Activated CD4-positive, alpha-beta T cell treated with anti-CD3 and anti-CD28 coated beads for 4 hours (primary cell): ENCODE data around the gene POLR2J.
A peak's percentile ranks its signal among the peaks of the same experiment; 100 is the strongest.
"Not testable (repeated sequence)": the region's sequence is repeated elsewhere in the genome, so short reads cannot be mapped to it uniquely, and the experiment has no call there.

Experiments
- DNase-seq, 2 donors: peaks; one replicate each; pipeline ENCODE4 v3.0.0-alpha.2; 2020

The POLR2J gene

DNA sequence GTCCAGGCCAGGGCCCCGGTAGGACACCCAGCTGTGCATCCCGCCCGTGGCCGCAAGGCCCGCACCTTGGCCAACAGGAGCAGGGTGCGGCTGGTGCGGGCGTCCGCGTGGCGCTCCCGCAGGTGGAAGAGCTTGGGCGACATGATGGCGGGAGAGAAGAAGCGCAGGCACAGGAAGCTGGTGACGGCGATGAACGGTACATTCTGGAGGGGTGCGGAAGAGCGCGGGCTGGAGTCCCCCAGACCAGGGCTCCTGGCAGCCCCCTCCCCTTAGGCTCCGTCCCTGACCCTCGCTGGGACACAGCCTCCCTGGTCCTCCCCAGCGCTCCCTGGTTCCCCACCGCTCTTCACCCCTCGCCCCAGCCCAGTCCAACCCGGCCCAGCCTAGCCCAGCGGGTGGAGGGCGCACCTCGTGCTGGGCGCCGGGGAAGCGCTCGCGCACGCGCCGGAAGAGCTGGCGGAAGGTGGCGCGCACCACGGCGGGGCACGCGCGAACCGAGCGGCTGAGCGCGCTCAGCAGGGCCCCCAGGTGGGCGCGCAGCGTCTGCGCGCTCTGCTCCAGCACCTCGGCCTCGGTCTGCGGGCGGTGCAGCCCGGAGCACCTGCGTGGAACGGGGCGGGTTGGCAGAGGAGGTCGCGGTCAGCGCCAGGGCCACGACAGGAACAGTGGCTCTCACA lies 15.9 kb upstream of the POLR2J start:
- DNase-seq, result not testable (repeated sequence)

- not testable (repeated sequence) for DNase-seq
Observed at GRCh38 chr7:102494026-102494425, 15.3 kb upstream of the POLR2J start.

DNA sequence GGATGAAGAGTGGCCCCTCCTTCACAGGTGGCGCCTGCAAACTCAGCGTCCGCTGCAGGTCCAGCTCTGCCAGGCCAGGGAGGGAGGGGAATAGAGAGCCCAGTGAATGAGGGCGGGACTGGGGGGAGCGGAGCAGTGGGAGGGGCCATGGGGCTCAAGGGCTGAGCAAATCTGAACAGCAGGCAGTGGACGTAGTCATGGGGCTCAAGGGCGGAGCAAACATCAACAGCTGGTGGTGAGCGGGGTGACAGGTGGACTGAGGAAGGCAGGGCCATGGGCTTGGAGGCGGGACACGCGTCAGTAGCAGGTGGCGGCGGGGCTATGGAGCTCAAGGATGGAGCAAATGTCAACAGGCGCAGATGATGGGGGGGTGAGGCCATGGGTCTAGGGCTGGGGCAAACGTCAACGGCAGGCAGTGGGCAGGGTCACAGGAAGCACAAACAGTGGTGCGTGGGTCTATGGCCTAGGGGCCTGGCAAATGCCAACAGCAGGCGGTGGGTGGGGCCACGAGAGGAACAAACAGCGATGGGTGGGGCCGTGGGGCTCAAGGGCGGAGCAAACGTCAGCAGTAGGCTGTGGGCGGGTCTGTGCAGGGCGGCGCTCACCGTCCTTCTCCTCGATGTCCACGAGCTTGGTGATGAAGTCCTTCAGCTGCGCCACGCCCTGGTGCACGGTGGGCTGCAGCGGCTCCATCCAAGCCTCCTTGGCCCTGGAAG lies 14.7 kb upstream of the POLR2J start:
- peak in 1 of 2 donors; percentile 2 for DNase-seq

DNA sequence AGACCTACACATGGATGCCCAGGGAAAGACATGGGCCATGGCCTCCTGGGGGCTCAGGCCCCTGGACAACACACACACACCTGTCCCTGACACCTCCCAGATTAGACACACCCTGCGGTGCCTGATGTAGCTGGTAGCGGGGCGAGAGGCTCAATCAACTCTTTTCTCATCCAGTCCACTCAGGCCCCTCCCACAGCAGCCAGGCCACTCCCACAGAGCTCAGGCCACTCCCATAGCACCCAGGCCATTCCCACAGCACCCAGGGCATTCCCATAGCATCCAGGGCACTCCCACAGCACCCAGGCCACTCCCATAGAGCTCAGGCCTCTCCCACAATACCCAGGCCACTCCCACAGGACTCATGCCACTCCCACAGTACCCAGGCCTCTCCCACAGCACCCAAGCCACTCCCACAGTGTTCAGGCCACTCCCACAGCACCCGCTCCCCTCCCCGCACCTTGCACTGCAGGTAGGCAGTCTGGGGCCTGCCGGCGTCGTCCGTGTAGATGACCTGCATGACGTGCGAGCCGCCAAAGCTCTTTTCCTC lies 11.9 kb upstream of the POLR2J start:
- DNase-seq, result peak in 1 of 2 donors; percentile 3

DNA sequence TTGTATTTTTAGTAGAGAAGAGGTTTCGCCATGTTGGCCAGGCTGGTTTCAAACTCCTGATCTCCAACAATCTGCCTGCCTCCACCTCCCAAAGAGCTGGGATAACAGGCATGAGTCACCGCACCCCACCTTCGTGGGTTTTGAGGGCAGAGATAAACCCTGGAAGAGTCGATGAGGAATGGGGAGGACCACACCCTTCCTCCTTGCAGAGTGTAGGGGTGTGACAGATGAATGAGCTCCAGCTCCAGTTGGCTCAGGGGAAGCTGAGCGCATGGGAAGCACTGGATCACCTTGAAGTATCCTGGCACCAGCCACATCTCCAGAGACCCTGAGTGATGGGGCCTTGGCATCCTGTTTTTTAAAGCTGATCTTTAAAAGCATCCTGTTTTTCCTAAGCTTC lies 5.6 kb upstream of the POLR2J start:
- DNase-seq, result not testable (repeated sequence)

DNA sequence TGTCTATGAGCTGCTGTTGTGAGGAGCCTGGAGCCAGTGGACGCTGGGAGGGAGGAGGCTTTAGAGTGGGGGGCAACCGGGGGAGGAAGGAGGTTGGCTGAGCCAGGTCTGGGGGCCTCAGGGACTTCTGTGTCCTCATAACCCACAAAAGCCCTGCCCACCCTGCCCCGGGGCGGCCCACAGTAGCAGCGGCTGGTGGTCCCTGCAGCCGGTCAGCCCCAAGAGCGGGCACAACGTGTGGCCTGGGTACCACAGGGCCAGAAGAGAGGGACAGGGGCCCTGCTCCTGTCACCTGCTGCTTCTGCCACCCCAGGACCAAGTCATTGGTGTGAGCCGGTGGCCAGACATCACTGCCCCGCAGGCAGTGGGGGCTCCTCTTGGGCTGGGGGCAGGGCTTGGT lies 3.2 kb upstream of the POLR2J start:
- DNase-seq, result not testable (repeated sequence)

DNA sequence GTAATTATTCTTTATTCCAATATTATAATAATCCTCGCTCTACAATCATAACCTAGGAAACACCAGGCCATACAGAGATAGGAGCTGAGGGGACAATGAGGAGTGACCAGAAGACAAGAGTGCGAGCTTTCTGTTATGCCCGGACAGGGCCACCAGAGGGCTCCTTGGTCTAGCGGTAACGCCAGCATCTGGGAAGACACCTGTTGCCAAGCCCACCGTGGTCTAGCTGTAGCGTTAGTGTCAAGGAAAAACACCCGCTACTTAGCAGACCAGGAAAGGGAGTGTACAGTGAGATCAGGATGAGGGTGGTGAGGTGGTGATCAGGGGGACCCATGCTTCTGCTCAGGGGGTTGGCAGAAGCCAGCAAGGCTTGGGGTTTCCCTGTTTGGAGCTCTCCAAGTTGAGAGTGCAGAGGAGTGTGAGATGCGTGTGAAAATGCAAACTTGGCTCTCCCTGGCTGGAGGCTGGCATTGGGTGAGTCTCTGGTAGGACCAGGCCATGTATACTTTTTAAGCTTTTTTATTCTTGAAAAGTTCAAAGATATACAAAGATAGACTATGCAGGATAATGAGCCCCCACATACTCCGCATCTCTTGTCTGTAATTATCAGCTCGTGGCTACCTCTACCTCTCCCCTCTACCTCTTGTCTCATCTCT lies 1.4 kb upstream of the POLR2J start:
- not testable (repeated sequence) for DNase-seq

- not testable (repeated sequence) for DNase-seq
Observed at GRCh38 chr7:102479209-102479584, 475 bp upstream of the POLR2J start.

DNA sequence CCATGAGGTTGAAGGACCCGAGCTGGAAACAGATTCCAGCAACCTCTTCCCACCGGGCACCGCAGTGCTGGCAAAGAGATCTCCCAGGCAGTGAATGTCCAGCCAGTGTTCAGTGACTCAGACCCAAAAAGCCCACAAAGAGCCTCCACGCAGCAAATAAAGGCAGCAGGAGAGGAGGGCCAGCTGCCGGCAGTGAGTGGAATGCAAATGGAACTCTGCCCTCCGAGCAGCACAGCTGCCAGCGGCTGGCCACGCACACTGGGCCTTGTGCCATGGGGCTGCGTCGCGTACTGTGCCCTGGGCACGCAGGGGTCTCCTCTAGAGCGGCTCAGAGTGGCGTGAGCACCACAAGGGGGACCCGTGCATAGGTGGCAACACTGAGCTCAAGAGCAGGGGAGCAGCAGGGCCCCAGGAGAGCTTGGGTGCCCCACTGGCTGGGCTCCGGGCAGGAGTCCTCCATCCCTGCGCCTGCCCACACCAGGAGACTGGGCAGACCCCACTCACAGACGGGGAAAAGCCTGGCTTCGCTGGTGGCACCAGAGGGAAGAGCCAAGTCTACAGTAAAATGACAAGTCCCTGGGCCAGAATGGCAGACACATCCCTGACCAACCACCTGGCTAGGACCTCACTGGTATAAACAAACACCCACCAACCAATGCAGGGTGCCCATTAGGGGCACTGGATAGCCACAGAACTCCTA lies 3.8 kb downstream of the POLR2J start:
- not testable (repeated sequence) for DNase-seq

DNA sequence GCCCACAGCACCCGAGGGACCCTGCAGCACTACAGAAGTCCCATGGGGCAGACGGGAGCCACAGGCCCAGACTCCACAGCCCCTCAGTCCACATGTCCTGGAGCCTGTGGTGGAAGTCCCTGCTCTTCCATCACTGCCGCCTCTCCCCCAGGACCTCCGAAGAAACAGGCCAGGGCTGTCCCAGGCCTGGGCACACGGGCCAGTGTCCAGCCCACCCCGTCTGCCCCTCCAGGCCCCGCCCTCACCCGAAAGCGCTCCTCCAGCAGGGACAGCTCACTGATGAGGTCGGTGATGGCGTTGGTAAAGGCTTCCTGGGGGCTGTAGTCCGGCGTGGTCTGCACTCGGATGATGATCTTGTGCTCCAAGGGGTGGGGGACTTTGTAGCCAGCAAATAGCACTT lies 4.6 kb downstream of the POLR2J start:
- not testable (repeated sequence) for DNase-seq

DNA sequence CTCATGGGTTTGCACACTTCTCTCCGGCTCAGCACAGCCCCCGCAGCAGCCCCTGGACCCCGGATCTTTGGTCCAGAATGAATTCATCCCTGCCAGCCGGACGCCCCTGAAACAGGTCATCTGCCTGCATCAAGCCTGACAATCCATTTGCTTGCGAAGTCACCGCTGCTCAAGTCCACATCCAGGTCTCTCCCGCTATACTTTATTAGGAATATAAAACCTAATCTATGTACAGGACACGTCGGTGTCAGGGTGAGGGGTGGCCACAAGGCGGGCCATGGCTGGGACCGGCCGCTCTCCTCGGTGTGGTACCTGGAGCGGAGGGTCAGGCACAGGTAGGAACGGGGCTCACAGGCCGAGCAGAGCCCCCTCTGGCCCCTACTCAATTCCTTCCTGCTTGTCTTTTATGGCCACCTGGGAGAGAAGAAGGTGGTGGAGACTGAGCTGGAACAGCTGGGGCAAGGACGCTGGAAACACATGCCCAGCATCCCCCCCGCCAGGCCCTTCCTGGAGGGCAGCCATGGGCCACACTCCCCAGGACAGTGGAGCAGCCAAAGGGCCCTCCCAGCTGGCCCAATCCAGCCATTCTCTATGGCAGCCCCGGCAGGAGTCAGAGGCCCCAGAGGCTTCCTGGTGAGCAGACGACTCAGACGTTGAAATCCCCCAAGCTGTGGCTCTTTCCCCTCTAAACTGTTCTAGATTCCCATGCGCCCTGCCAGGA lies 5.3 kb downstream of the POLR2J start:
- no peak for DNase-seq

DNA sequence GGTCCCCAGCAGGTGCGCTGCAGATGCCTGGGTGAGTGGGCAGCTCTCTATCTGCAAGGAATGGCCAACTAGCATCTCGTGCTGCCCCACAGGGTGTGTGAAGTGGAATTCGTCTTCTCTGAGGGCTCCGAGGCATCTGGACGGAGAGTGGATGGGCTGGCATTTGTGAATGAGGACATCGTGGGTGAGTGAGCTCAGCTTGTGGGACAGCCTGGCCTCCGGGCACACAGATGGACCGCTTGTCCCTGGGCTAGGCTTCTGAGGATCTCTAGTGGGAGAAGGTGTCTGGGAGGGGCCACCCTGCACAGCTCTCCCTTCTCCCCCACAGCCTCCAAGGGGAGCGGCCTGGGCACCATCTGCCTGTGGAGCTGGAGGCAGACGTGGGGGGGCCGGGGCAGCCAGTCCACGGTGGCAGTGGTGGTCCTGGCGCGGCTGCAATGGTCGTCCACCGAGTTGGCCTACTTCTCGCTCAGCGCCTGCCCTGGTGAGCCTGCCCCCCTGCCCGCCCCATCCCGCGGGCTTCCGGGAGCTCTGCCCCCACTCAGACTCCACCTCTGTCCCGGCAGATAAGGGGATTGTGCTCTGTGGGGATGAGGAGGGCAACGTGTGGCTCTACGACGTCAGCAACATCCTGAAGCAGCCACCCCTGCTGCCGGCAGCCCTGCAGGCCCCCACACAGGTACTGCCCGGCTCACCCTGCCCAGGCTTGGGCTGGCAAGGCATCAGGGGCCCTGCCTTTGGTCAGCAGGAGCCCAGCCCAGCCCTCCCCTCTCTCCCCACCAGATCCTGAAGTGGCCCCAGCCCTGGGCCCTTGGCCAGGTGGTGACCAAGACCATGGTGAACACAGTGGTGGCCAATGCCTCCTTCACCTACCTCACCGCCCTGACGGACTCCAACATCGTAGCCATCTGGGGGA lies 6.3 kb downstream of the POLR2J start:
- no peak for DNase-seq

DNA sequence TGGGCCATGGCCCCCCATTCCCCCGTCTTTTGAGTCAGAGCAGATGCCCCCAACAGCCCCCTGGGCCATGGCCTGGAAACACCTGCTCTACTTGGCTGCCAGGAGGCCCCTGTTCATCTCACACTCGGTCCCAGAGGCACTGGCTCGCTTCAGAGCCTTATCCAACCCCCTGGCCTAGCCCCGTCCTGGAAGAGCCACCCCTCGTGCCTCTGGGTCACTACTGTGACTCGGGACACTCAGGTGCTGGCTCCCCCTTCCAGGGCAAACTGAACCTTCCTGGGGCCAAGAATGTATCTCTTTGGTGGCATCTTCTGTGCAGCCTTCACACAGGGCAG lies 7.0 kb downstream of the POLR2J start:
- DNase-seq, result no peak

DNA sequence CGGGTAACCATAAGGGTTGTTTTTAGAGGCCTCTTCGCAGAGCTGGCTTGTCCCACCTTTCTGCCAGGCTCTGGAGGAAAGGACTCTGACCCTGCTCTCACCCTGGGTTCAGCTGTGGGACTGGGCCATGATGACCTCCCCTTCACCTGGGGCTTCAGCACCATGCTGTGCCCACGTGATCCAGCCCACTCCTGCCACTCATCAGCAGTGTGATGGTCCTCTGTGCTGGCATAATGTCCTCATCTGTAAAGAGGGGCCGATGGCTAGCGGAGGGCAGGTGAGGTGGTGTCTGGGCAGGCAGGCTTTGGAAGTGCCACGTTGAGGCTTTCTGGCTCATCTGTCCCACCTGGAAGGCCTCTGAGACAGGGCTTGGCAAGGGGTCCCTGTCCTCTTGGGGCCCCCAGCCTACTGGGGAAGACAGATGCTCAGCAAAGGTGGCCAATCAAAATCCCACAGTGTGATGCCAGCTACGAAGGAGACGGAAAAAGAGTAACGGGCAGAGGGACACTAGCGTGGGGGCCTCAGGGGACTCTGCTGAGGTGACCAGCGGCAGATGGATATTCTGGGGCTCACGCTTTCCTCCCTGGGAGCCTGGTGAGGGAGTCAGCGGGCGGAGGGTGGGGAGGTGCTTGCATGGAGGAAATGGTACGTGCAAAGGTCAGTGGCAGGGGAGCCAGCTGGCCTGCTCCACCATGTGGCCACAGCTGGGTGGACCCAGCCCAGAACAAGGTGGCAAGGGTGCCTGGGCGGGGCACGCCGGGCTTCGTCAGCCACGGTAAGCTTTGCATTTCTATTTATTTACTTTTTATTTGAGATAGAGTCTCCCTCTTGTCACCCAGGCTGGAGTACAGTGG lies 8.5 kb downstream of the POLR2J start:
- no peak for DNase-seq

DNA sequence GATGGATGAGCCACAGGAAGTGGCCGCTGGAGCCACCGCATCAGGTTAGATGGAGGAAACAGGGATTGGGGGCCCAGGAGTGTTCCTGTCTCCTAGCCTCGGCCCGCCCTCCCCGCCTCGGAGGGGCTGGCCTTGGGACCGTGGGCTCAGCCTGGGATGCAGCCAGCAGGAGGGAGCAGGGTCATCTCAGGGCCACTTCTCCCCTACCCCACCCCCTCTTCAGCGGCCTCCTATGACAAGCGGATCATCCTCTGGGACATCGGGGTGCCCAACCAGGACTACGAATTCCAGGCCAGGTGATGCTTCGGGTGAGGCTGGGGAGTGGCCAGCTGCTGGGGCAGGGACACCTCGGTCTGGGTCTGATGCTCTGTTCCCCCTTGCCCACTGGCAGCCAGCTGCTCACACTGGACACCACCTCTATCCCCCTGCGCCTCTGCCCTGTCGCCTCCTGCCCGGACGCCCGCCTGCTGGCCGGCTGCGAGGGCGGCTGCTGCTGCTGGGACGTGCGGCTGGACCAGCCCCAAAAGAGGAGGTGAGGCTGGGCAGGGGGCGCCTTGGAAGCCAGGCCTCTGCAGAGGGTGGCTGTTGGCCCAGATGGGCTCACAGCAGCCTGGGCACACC lies 9.3 kb downstream of the POLR2J start:
- DNase-seq, result no peak

DNA sequence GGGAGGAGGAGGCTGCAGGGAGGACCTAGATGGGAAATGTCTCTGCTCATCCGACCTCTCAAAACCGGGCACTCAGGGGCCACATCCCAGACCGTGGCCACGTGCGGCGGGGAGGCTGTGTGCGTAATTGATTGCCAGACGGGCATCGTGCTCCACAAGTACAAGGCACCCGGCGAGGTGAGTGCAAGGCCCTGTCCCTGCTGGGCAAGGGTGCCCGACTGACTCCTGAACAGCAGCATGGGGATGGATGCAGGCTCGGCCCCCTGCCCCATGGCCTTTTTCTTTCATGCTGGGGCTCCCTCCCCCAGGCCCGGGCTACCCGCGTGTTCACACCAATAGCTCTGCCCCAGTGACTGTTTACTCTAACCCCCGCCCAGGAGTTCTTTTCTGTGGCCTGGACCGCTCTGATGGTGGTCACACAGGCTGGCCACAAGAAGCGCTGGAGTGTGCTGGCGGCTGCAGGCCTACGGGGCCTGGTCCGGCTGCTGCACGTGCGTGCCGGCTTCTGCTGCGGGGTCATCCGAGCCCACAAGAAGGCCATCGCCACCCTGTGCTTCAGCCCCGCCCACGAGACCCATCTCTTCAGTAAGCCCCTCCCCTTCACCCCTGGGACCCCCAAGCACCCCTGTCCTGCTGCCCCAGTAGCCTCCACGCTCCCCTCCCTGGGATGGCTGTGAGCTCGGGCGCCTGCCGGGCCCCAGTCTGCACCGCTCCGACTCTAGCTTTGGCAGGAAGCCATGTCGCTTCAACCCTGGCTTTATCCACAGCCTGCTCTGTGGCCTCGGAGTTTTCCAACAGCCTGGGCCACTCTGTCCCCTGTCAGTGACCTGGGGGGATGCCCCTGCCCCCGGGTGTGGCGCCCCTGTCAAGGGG lies 10.0 kb downstream of the POLR2J start:
- DNase-seq, result no peak

- no peak for DNase-seq
Observed at GRCh38 chr7:102467581-102468477, 10.9 kb downstream of the POLR2J start.

GRCh38 chr7:102466097-102466496 lies 12.6 kb downstream of the POLR2J start:
- DNase-seq, result no peak
